RPMI8226 (cell line): ENCODE results near the gene GNAL.

Source experiments
- DNase-seq: peaks from one replicate; pipeline ENCODE4 v3.0.0-alpha.2; 2015

The GNAL gene

DNA sequence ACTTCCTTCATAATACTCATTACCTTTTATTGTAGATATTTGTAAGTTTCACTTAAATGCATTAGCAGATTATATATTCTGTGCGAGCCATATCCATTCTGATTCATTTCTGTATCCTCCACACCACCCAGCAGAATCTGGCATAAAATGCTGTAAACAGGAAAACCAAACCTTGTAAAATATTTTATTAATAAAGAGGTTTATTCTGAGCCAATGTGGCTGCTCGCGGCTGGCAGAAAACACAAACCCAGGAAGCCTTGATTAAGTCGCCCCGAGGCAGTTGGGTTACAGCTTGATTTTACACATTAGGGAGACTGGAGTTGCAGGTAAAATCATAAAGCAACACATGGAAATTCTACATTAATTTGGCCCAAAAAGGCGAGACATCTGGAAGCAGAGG lies 40.5 kb downstream of the GNAL start:
- DNase-seq = no peak

DNA sequence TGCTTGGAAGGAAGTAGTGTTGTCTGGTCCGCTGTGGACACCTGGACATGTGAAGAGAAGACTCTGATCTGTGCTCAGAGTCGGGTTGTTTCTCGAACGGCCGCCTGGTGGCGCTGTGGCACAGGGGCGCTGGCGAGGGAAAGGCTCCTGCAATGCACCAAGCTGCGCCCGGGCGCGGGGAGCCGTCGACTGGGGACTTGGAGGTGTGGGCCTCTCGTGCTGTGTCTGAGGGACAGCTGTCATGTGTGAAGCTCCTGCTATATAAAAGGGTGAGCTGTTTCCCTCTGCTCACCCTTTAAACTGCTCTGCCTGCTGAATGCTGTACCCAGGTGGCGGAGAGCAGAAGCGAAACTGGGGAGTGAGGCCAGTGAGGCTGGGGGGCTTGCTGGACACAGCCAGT lies 44.0 kb downstream of the GNAL start:
- peak; percentile 77 for DNase-seq

- DNase-seq = no peak
These were observed 47.6 kb downstream of the GNAL start for GRCh38 chr18:11736656-11737055.

DNA sequence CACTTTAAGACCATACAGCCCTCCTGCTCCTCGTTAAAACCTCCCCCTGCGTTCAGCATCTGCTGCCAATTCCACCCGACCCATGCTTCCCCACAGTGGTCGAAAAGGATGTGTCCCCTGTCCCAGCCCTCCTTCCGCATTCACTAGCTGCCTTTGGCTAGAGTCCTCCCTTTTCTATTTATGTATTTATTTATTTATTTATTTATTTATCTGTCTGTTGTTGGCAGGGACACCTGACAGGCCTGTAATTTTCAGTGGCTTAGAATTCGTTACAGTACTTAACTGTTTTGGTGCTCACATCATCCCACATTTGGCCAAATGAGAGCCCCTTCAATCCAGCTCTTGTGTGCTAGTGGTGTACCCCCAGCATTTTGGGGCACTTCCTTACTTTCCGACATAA lies 50.8 kb downstream of the GNAL start:
- DNase-seq = no peak

DNA sequence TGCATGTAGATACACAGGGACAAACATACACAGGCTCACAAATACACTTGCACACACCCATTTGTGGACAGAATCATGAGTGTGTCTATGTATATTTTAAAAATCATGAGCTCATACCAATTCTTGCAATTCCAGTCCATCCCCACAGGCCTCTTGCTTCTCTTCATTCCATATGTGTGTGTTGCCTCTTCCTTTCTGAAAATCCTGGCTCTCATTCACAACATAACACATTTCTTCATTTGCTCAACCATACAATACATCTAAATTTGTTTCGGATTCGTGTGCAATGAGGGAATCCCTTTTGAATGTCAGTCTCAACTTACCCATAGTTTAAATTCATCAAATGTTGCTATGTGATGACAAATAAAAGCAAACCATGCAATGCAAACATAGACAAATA lies 51.4 kb downstream of the GNAL start:
- no peak for DNase-seq

GRCh38 chr18:11741505-11742145 lies 52.6 kb downstream of the GNAL start:
- peak; percentile 40 for DNase-seq

DNA sequence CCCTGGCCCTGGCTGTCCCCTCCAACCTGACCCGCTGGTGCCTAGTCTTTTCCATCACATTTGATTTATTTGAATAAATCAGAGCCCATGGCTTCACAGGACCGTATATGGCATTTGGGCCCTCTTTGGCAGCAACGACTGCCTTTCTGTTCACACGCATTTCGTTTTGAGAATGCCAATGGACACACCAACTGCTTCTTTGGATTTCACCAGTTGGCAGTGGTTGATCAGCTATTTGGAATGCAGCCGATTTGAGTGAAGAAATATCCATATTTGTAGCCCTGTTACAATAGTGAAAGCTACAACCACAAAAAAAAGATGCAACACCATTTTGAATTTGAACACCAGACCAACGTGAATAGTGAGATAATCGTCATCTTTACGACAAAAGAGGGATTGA lies 56.5 kb downstream of the GNAL start:
- DNase-seq = no peak

- DNase-seq = no peak
These were observed 58.2 kb downstream of the GNAL start for GRCh38 chr18:11747286-11747685.

DNA sequence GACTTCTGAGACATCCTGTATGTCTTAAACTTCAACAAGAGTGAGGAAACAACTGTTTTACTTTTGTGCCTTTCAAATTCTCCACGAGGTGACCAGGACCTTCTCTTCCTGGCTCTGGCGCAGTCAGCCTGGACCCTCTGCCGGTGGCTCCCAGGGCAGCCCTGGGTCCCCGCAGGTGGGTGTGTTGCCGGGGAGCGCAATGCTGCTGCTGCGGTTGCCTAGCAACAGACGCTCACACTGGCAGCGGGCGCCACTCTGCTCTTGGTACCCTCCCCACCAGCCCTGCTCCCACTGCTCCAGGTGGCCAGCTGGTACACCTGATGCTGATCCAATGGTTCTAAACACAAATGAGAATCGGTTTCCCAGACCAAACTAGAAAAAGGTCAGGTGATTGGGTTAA lies 58.7 kb downstream of the GNAL start:
- no peak for DNase-seq

DNA sequence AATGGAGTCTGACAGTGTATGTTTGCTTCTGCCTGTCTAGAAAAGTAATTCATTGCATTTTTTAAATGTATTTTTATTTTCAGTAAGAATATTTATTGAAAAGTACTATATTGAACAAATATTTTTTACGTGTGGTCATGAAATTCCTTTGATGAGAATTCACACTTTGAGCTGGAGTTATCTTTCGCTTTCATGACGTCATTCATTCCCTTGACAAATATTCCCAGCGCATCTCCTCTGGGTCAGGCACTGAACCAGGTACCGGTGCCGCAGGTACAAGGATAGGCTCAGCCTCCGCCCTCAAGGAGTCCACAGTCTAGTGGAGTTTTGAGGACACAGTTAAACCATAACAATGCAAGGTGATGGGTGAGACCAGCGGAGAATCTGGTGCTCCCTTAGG lies 60.2 kb downstream of the GNAL start:
- DNase-seq = no peak

GRCh38 chr18:11750171-11750570 lies 61.1 kb downstream of the GNAL start:
- no peak for DNase-seq

DNA sequence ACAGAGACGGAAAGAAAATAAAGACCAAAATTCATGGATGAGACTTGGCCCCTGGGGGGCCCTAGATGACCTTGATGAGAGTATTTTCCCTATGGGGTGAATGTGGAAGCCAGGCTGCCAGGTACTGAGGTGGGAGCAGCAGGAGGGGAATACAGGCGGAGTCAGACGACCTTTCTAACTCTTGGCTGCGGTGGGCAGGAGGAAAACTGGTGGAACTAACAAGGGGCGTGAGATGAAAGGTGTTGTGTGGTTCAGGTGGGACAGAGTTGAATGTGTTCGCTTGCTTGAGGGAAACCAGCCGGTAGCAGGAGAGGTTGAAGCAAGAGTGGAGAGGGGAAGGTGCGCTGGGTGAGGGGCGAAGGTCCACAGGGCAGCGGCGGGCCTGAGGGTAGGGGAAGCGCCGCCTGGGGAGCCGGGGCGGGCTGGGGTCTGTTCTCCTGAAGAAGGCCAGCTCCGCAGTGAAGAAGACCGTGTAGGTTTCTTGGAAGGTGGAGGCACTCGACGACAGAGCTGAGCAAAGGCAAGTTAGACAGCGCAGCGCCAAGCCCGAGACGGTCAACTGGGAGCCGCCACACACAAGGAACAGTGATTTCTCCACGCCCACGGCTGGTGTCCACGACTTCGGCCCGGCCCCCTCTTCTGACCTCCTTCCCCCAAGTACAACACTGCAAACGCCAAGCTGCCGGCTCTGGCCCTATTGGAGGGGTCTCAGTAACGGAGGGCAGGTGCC lies 61.7 kb downstream of the GNAL start:
- no peak for DNase-seq

DNA sequence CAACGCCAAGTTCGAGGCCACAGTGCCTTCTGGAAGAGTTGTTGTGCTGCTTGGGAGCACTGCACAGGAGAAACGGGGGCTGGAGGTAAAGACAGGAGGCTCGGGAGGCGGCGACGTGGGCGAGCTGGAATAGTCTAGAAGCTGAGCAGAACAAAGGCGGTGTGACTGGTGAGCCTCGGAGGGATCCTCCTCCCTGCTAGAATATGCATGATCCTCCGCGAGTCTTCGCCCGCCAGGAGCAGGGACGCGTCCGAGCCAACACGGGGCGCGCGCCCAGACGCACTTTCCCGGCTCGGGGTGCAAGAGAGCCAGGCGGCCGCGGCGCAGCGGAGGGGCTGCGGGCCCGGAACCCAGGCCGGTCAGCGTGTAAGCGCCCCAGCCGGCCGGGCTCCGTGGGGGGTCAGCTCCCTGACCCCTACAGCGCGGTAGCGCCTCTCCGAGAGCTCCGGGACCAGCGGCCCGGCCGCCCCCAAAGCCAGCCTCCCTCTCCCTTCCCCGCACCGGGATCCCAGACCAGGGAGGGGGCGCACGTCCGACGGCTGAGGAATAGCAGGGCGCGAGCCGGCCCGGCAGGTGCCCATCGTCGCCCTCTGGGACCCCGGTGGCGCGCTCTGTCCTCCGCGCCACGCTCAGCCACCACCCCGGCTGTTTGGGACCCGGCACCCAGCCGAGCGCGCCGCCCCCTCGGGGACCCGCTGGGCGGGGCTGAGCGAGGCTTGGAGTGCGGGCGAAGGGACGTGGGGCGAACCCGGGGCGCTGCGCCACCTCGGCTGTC lies 62.5 kb downstream of the GNAL start:
- no peak for DNase-seq

DNA sequence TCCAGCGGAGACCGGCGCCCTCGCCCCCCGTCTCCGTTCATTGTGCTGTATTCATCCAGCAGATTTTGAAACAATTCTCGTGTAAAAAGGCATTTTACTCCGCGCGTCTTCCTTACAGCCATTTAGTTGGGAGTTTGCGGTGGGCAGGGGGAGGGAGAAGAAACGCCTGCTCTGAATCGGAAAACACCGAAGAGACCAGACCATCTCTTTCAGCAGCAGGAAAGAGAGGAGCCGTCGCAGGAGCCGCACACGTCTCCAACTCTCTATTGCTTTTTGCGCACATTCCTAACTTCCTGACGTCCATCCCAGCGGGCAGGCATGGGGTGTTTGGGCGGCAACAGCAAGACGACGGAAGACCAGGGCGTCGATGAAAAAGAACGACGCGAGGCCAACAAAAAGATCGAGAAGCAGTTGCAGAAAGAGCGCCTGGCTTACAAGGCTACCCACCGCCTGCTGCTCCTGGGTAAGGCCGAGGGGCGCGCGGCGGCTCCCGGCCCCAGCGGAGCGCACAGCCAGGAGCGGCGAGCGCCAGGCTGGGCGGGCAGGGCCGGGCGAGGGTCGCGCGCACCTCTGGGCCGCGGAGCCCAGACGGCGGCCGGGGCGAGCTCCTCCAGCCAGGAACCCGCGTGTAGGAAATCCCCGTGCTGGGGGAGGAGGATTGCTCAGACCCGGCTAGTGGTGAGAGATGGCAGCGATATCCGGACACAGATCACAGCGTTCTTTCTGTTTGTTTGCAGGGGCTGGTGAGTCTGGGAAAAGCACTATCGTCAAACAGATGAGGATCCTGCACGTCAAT lies 63.2 kb downstream of the GNAL start:
- no peak for DNase-seq

GRCh38 chr18:11754979-11755378 lies 65.9 kb downstream of the GNAL start:
- DNase-seq = no peak

- no peak for DNase-seq
These were observed 68.1 kb downstream of the GNAL start for GRCh38 chr18:11757084-11757590.

GRCh38 chr18:11759456-11759855 lies 70.4 kb downstream of the GNAL start:
- no peak for DNase-seq

- no peak for DNase-seq
These were observed 71.6 kb downstream of the GNAL start for GRCh38 chr18:11760498-11761167.

- peak; percentile 35 for DNase-seq
These were observed 72.5 kb downstream of the GNAL start for GRCh38 chr18:11761553-11761952.

GRCh38 chr18:11762429-11762828 lies 73.4 kb downstream of the GNAL start:
- DNase-seq = no peak

DNA sequence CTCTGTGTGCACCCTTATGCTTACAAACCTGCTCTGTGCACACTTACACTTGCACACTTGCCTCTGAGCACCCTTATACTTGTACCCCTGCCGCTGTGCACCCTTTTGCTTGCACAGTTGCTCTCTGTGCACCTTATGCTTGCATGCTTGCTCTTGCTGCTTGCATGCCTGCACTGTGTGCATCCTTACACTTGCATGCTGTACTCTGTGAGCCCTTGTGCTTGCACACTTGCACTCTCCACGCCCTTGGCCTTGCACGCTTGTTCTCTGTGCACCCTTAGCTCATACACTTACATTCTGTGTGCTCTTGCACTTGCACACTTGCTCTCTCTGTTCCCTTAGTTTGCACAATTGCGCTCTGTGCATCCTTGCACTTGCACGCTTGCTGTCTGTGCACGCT lies 78.3 kb downstream of the GNAL start:
- DNase-seq = no peak

- DNase-seq = no peak
These were observed 78.9 kb downstream of the GNAL start for GRCh38 chr18:11767935-11768334.
